GM18907 (cell line): Measurements from ENCODE around the gene COL24A1.

Experiments used
- ATAC-seq: cut with Tn5 transposase; IDR thresholded peaks from one replicate; pipeline ENCODE4 v1.9.1; 2021; ENCODE audit warnings: mild to moderate bottlenecking, moderate library complexity; ENCODE audit not compliant: unreplicated experiment

COL24A1 gene

DNA sequence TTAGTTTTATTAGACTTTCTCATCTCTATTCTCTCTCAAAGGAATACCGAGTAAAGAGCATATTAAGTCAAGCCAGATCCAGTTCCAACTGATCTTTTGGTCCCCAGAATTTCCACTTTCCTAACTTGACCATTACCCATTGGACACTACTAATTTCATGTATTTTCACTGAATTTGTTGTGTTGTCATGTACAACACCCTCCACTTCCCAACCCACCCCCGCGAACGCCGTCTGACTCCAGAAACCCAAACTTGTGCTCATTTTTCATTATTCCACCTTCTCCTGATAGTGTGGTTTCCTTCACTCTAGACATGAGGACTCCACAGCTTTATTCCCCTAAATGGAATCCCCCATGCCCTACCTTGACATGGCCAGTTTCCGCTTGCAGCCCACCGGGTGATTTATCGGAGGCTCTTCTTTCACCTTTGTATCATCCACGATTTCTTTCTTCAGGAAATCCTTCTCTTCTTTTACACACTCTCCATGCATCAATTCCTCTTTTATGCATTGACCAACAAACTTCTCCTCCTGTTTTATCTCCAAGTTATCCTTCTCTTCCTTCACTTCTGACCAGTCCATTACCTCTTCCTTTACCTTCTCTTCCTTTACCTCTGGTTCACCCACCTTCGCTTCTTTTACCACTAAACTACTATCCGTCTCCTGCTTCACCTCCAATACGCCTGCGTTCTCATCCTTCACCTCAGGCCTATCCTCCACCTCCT, 449.1 kb downstream of the COL24A1 start:
- ATAC-seq: peak; percentile 37

DNA sequence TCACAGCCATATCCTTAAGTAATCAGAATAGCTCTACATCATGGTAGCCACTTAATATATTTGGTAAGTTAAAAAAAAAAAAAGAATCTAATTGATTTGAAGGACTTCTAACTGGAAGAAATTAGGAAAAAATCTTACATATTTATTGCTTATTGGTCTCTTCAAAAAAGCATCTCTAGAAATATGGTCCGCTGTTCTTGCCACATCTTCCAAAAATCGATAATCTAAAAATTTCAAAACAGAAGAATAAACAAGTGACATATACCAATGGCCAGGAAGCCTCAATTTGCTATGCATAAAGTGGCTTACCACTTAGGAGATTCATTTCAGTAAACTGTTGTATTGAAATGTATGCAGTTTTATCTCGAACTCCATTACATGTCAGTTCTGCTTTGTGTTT, 450.6 kb downstream of the COL24A1 start:
- ATAC-seq: no peak

DNA sequence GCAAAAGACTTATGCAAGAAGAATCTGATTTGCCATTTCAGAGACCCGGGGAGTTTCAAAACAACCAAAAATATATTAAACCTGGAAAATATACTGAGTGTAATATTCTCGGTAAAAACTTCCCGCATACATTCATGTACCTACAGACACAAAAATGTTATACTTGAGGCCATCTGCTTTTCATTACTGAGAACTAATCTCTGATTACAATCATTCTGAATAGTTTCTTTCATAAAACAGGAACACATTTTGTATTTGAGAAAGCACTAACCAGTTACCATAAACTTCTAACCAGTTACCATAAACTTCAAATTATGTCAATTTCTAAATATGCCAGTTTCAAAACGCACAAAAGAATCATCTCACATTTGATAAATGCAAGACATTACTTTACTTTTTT, 456.1 kb downstream of the COL24A1 start:
- ATAC-seq: no peak

DNA sequence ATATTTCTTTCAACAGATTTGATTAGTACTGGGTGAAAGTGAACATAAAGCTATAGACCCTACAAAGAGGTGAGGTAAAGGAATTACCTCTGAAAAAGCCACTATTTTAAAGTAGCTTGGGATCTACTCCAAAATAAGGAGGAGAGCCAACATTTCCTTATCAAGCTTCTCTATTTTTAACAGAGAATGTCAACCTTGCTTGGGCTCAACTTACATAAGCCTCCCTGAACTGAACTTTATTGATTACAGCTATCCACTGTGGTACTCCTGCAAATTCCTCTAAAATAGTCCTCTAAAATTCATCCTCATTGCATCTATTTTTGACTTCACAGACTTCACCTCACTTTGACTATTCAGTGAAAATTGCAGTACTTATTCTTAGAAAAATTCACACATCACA, 458.7 kb downstream of the COL24A1 start:
- no peak for ATAC-seq

- ATAC-seq: no peak
Measured at GRCh38 chr1:85692730-85693314, 463.8 kb downstream of the COL24A1 start.

DNA sequence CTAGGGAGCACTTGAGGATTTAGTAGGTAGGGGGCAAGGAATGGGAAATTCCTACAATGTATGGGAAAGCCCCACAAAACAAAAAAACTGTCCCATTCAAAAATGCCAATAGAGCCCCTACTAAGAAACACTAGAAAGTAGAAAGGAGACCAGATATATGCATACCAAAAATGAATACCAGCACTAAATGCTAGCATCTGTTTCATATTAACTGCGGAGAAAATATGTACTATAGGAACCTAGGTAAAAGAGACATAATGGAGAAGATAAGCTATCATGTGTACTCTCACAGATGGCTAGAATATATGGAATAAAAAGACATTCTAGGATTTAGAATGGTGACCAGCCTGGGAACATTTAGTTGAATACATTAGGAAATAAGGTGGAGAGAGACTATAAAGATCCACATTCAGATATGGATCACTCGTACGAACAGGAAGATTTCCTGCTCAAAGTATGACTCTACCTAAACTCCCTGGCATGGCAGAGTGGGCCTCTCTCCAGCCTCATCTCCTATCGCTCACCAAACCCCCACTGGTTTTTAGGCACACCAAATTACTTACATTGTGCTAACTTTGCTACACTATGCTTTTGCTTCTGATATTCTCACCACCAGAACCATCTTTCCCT, 466.7 kb downstream of the COL24A1 start:
- ATAC-seq: no peak

DNA sequence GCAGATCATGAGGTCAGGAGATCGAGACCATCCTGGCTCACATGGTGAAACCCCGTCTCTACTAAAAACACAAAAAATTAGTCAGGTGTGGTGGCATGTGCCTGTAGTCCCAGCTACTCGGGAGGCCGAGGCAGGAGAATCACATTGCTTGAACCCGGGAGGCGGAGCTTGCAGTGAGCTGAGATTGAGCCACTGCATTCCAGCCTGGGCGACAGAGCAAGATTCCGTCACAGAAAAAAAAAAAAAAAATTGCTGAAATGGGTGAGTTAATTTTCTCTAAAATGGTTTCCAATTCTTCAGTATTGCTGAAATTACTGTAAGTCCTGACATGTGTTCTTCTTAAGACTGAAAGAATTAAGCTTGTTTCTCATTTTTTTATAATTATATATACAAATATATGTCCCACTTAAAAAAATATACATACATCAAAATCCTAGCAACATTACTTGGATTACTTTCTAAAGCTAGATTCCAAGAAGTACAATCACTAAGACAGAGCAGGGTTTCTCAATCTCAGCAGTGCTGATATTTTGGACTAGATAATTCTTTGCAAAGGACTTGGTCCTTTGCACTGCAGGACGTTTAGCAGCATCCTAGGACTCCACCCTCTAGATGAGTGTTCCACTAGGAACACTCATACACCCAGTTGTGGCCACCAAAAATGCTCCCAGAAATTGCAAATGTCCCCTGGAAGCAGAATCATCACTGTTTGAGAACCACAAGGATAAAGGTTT, 473.1 kb downstream of the COL24A1 start:
- no peak for ATAC-seq

DNA sequence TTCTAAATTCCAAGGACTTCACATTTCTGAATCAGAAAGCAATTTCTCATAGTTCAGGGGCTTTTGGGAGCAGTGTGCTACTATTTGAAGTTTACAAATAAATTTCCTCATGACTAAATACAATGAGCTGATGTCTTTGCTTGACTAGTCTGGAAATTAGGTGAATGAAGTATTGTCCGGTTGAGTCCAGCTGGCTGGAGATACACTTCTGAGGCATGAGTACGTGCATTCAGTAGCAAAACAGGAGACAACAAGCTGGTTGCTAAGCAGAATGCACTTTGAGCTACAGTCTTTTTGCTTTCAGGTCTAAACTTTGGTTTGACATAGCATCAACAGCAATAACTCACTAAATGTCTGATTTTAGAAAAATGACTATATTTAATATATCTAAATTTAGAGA, 475.5 kb downstream of the COL24A1 start:
- no peak for ATAC-seq
